ENCODE results near the gene JARID2. TPM values are rescaled to one million over a fixed set of nuclear protein-coding genes. Genes with fewer than 3 reads are reported as not detected.

The JARID2 gene
- total and polyA plus RNA-seq, 4 donors, result 3.8 to 14.8 (median 12.0) TPM

- no peak for TF ChIP-seq CTCF (IDR thresholded peaks at IDR 0.05; ENCODE audit: control extremely low read depth, extremely low read depth)
- WGBS, 2 donors, result 71 to 80% methylated on average over 4 of the region's 4 CpGs
- Histone ChIP-seq H3K27ac (ENCODE audit: low read depth in 1 of 2, low read length in 1 of 2) (no peak overlapping the region), H3K4me1 (ENCODE audit: control insufficient read depth in 5 of 5, insufficient read depth in 5 of 5, low read length in 5 of 5) (peaks cover 7 to 44% (median 12%) of the 10 kb centered on the region in 5 donors), H3K9ac (ENCODE audit: insufficient read depth in 1 of 2, low read length in 2 of 2) (no peak overlapping the region), H3K27me3 (ENCODE audit: control insufficient read depth in 3 of 3, insufficient read depth in 3 of 3, low read length in 2 of 3) (no peaks in the 10 kb centered on the region), H3K36me3 (ENCODE audit: control insufficient read depth in 4 of 4, insufficient read depth in 4 of 4, low read length in 4 of 4) (no peaks in the 10 kb centered on the region), H3K4me3 (no peak overlapping the region), H3K9me3 (ENCODE audit: control insufficient read depth in 4 of 4, insufficient read depth in 3 of 4, low read length in 3 of 4) (no peaks in the 10 kb centered on the region)
- no peak for ATAC-seq (ENCODE audit: insufficient read depth, low FRiP score)
- DNase-seq, result no peak
Observed at GRCh38 chr6:15304337-15305042, 58.6 kb downstream of the JARID2 start.

DNA sequence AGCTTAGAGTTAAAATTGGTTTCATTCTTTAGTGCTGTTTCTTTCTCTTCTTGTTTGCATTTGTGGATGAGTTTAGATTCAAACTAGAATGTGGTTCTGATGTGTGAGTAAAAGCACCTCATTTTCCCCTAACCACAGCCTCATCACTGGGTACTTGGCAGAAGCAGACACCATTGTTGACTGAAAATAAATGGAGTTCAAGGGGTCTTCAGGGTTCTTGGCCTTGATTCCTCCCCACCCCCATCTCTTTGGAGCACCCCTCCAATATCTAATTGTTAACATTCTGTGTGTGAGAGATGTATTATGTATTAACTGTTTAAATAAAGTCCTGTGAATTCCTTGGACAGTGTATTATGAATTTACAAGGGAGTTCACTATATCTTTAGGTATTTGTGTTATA lies 59.6 kb downstream of the JARID2 start:
- Histone ChIP-seq H3K9ac (ENCODE audit: insufficient read depth in 1 of 2, low read length in 2 of 2) (no peak overlapping the region), H3K27me3 (ENCODE audit: control insufficient read depth in 3 of 3, insufficient read depth in 3 of 3, low read length in 2 of 3) (no peaks in the 10 kb centered on the region), H3K9me3 (ENCODE audit: control insufficient read depth in 4 of 4, insufficient read depth in 3 of 4, low read length in 3 of 4) (no peaks in the 10 kb centered on the region), H3K27ac (ENCODE audit: low read depth in 1 of 2, low read length in 1 of 2) (no peak overlapping the region), H3K4me1 (ENCODE audit: control insufficient read depth in 5 of 5, insufficient read depth in 5 of 5, low read length in 5 of 5) (peaks cover 4 to 40% (median 12%) of the 10 kb centered on the region in 5 donors), H3K4me3 (no peak overlapping the region), H3K36me3 (ENCODE audit: control insufficient read depth in 4 of 4, insufficient read depth in 4 of 4, low read length in 4 of 4) (no peaks in the 10 kb centered on the region)
- TF ChIP-seq CTCF (IDR thresholded peaks at IDR 0.05; ENCODE audit: control extremely low read depth, extremely low read depth), result no peak
- DNase-seq, result no peak
- no peak for ATAC-seq (ENCODE audit: insufficient read depth, low FRiP score)

GRCh38 chr6:15305909-15306308 lies 60.0 kb downstream of the JARID2 start:
- no peak for TF ChIP-seq CTCF (IDR thresholded peaks at IDR 0.05; ENCODE audit: control extremely low read depth, extremely low read depth)
- ATAC-seq (ENCODE audit: insufficient read depth, low FRiP score), result no peak

More at GRCh38 chr6:15305909-15306308, 60.0 kb downstream of the JARID2 start:
- H3K27ac ChIP-seq (ENCODE audit: low read depth in 1 of 2, low read length in 1 of 2), result no peak overlapping the region
- H3K27me3 ChIP-seq (ENCODE audit: control insufficient read depth in 3 of 3, insufficient read depth in 3 of 3, low read length in 2 of 3), result no peaks in the 10 kb centered on the region
- no peak overlapping the region for H3K4me3 ChIP-seq
- no peaks in the 10 kb centered on the region for H3K9me3 ChIP-seq (ENCODE audit: control insufficient read depth in 4 of 4, insufficient read depth in 3 of 4, low read length in 3 of 4)
- no peaks in the 10 kb centered on the region for H3K36me3 ChIP-seq (ENCODE audit: control insufficient read depth in 4 of 4, insufficient read depth in 4 of 4, low read length in 4 of 4)
- DNase-seq, result no peak
- H3K9ac ChIP-seq (ENCODE audit: insufficient read depth in 1 of 2, low read length in 2 of 2), result no peak overlapping the region
- peaks cover 4 to 40% (median 12%) of the 10 kb centered on the region in 5 donors for H3K4me1 ChIP-seq (ENCODE audit: control insufficient read depth in 5 of 5, insufficient read depth in 5 of 5, low read length in 5 of 5)
- WGBS, 2 donors, result 49 to 55% methylated on average over 7 of the region's 7 CpGs
